Stimulated activated naive B cell treated with anti-CD40 and anti-IgM and Interleukin-4, amounts not matched to agents 10 μg/mL and 1 μg/mL and 100 μg/mL, for 72 hours (primary cell): ENCODE results near the gene ABHD12.
A peak's percentile ranks its signal among the peaks of the same experiment; 100 is the strongest.

Experiments used
- ATAC-seq, 2 donors: fragments of 150-1000 bp; cut with Tn5 transposase; replicated peaks; 2 replicates each; pipeline ENCODE4 v1.10.0; 2021; ENCODE audit warnings: moderate library complexity in 1 of 2
- DNase-seq: peaks from one replicate; pipeline ENCODE4 v3.0.0; 2021
- H3K27ac Mint-ChIP-seq: one replicate; pipeline ENCODE4 v1.8.0; 2022; ENCODE audit warnings: mild to moderate bottlenecking, mixed read lengths
- H3K27me3 Mint-ChIP-seq, 2 donors: one replicate each; pipeline ENCODE4 v1.8.0; 2022; ENCODE audit warnings: mixed read lengths in 2 of 2
- H3K36me3 Mint-ChIP-seq, 2 donors: one replicate each; pipeline ENCODE4 v1.8.0; 2022; ENCODE audit warnings: mixed read lengths in 2 of 2, mild to moderate bottlenecking in 1 of 2
- H3K4me1 Mint-ChIP-seq, 2 donors: one replicate each; pipeline ENCODE4 v1.8.0; 2022; ENCODE audit warnings: mixed read lengths in 2 of 2, mild to moderate bottlenecking in 1 of 2
- H3K4me3 Mint-ChIP-seq, 2 donors: one replicate each; pipeline ENCODE4 v1.8.0; 2022; ENCODE audit warnings: mild to moderate bottlenecking in 2 of 2, mixed read lengths in 2 of 2, moderate library complexity in 1 of 2
- H3K9me3 Mint-ChIP-seq, 2 donors: one replicate each; pipeline ENCODE4 v1.8.0; 2022; ENCODE audit warnings: mixed read lengths in 2 of 2, mild to moderate bottlenecking in 1 of 2

The ABHD12 gene

DNA sequence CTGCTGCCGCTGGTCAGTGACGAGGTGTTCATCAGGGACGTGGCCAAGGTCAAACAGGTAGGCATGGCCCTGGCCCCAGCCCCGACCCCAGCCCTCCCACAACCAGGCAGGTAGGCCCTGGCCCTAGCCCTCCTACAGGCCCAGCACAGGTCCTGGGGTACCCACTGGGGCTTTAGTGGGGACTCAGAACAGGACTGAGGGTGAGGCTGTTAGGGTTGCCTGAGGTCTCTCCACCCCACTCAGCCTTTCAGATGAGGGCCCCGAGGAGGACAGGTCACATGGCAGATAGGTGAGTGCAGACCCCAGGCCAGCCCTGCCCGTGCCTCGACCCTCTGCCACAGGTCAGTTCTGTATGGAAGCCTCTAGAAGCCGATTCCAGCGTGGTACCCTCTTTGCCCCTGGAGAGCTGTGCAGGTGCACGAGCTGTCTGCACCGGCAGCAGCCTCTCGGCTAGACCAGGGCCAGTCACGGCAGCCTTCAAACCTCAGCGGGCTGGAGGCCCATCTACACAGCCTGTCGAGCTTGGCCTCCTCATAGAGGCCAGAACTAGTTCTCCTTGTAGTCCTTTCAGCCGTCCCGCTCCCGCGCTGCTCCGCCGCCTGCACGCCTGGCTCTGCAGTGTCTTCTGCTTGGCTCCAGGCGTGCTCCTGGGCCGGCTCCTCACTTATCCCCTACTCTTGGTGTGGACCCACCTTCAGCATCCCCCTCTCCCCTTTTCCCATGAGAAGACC, 107.2 kb downstream of the ABHD12 start:
- H3K9me3 Mint-ChIP-seq = no peaks in the 10 kb centered on the region
- no peaks in the 10 kb centered on the region for H3K27me3 Mint-ChIP-seq
- ATAC-seq (no peak), DNase-seq (no peak)
- peaks cover 55 to 68% of the 10 kb centered on the region in 2 donors for H3K36me3 Mint-ChIP-seq
- peaks cover 28 to 37% of the 10 kb centered on the region in 2 donors for H3K4me1 Mint-ChIP-seq
- H3K27ac Mint-ChIP-seq = no peak overlapping the region
- H3K4me3 Mint-ChIP-seq = no peak overlapping the region

DNA sequence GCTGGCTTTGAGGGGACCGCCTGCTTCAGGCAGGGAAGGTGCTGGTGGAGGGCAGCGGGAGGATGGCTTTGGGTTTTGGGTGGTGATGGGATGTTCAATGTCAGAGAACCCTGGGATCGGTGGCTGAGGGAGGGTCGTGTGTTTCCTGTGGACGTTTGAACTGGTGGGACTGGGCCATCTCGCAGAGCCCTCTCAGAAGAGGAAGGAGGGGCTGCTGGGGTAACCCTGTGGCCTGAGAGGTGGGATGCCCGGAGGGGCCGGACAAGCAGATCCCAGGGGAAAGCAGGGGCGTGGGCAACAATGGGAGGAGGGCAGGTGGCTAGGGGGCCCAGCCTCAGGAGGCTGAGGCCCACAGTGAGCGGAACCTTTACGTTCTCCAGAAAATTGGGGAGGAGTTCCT, 107.8 kb downstream of the ABHD12 start:
- Mint-ChIP-seq H3K4me1 (peaks cover 27 to 35% of the 10 kb centered on the region in 2 donors), H3K27ac (peak overlapping the region; percentile 77), H3K4me3 (peak overlapping the region in 1 of 2 donors; percentile 31), H3K9me3 (no peaks in the 10 kb centered on the region), H3K36me3 (peaks cover 52 to 65% of the 10 kb centered on the region in 2 donors), H3K27me3 (no peaks in the 10 kb centered on the region)
- ATAC-seq (no peak), DNase-seq (no peak)

DNA sequence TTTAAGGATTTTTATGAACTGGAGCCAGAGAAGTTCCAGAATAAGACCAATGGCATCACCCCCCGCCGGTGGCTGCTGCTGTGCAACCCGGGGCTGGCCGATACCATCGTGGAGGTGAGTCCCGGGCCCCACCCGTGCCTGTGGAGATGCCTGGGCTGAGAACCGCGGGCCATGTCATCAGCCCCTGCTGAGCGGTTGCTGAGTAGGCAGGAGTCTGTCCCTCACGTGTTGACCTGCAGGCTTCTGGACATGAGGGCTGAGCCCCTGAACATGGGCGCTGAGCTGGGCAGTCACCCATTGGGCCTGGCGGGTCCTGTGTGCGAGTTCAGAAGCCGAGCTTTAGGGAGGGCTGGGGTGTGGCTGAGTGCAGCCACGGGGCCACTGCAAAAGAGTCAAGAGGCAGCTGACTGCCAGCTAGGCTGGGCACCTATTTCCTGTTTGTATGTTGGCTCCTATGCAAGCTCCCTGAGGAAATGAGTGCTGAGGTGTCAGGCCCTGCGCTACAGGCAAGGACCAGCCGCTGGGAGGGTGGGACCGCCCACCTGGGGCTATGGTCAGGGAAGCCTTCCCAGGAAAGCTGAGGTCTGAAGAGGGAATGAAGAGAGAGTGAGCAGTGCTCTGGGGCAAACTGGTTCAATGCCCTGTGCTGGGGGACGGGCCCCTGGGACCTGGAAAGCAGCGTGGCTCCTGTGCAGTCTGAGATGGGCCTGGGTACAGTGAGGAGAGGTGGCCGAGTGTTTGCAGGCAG, 108.4 kb downstream of the ABHD12 start:
- Mint-ChIP-seq H3K27me3 (no peaks in the 10 kb centered on the region), H3K4me1 (peaks cover 27 to 35% of the 10 kb centered on the region in 2 donors), H3K9me3 (no peaks in the 10 kb centered on the region), H3K36me3 (peaks cover 52 to 65% of the 10 kb centered on the region in 2 donors), H3K4me3 (peak overlapping the region; percentile 30 to 31), H3K27ac (peak overlapping the region; percentile 77)
- DNase-seq = no peak
- peak; percentile 2 to 5 for ATAC-seq

DNA sequence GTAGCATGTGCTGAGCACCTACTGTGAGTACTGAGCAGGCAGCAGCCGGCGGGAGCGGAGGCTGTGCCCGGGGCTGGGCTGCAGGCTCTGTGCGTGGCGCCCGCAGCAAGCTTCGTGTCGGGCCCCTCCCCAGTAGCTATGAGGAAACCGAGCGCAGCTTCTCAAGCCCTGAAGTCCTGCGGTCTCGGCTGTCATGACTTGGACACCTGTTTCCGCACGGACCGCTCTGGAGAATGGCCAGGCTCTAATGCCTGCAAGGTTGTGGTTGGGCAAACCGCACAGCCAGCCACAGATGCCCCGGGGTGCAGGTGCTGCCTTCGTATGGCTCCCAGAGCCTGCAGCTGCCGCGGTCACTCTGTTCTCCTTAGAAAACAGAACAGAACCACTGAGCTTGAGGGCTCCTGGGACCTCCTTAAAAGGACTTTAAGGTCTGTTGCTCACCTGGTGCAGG, 109.1 kb downstream of the ABHD12 start:
- H3K27ac Mint-ChIP-seq = peak overlapping the region; percentile 84
- DNase-seq (peak; percentile 73), ATAC-seq (peak; percentile 82 to 83)
- peaks cover 27 to 35% of the 10 kb centered on the region in 2 donors for H3K4me1 Mint-ChIP-seq
- no peaks in the 10 kb centered on the region for H3K27me3 Mint-ChIP-seq
- H3K4me3 Mint-ChIP-seq = peak overlapping the region in 1 of 2 donors; percentile 30
- peaks cover 53 to 64% of the 10 kb centered on the region in 2 donors for H3K36me3 Mint-ChIP-seq
- H3K9me3 Mint-ChIP-seq = no peaks in the 10 kb centered on the region

DNA sequence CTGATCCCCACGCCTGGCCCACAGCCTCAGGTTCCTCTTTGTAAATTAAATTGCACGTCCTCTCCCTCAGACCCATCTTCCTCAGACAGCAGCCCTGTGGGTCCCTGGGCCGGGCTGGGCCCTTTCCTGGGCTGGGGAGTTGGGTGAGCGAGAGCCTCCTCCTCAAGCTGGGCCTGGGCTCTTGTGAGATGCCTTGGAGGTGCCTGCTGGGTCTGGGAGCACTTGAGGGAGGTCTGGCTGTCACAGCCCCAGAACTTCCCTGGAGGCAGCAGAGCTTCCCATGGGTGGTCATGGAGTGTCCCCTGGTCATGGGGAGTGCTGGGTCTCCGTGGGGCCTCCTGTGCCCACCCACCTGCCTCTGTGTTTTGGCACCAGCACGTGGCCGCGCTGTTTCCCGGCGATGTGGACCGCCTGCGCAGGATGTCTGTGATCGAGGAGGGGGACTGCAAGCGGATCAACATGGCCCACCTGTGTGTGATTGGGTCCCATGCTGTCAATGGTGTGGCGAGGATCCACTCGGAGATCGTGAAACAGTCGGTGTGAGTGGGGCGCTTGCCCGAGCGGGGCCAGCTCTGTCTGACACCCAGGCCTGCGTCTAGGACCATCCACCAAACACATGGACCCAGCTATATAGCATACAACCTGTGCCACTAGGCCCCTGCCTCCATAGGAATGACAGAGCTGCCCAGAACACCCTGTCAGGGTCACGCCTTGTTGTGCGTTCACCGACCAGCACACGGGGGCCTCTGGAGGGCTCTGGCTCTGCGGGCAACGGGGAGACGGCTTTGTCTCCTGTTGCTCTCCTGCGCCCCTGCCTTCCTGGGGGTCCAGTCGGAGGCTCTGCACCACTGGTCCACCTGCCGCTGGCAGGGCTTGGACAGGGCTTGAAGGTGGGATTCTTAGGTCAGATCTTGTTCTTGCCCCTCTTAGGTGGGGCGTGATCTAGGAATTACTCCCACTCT, 109.8 kb downstream of the ABHD12 start:
- Mint-ChIP-seq H3K4me3 (no peak overlapping the region), H3K9me3 (no peaks in the 10 kb centered on the region), H3K27ac (no peak overlapping the region), H3K4me1 (peaks cover 27 to 35% of the 10 kb centered on the region in 2 donors), H3K27me3 (no peaks in the 10 kb centered on the region), H3K36me3 (peaks cover 53 to 62% of the 10 kb centered on the region in 2 donors)
- DNase-seq = no peak
- no peak for ATAC-seq

DNA sequence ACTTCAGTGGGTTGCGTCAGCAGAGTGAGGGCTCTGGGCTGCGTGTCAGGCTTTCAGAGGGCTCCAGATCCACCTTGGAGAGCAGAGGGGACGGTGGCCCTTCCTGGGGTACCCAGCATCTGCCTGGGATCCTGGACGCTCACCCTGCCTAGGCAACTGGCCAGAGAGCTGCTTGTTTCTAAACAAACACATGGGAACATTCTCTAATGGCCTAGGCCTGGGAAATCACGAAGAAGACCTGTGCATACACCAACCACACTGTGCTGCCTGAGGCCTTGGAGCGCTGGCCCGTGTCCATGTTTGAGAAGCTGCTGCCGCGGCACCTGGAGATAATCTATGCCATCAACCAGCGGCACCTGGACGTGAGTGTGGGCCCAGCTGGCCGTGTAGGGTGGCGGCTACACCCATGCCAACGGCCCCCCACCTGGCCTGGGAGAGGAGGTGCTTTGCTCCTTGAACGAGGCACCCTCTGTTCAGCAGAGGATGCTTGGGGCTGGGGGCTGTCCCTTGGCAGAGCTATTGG, 110.5 kb downstream of the ABHD12 start:
- Mint-ChIP-seq H3K9me3 (no peaks in the 10 kb centered on the region), H3K4me3 (no peak overlapping the region), H3K36me3 (peaks cover 53 to 62% of the 10 kb centered on the region in 2 donors), H3K27ac (peak overlapping the region; percentile 14), H3K27me3 (no peaks in the 10 kb centered on the region), H3K4me1 (peaks cover 27 to 35% of the 10 kb centered on the region in 2 donors)
- ATAC-seq = peak; percentile 51 to 53
- DNase-seq = peak; percentile 35

DNA sequence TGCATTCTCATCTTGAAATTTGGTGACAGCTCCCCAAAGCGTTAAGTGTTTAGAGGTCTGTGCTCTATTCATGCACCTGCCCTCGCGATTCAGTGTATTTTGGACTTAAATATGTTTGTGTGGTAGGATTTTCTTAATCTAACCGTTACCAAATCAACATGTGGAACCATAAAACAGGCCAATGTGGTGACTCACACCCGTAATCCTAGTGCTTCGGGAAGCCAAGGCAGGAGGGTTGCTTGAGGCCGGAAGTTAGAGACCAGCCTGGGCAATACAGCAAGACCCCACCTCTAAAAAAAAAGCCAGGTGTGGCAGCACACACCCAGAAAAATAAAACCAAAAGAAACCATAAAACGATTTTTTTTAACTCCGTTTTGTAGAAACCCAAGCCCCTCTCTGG, 111.2 kb downstream of the ABHD12 start:
- Mint-ChIP-seq H3K36me3 (peaks cover 58 to 64% of the 10 kb centered on the region in 2 donors), H3K9me3 (no peaks in the 10 kb centered on the region), H3K27ac (no peak overlapping the region), H3K4me3 (no peak overlapping the region), H3K27me3 (no peaks in the 10 kb centered on the region), H3K4me1 (peaks cover 27 to 35% of the 10 kb centered on the region in 2 donors)
- DNase-seq = no peak
- no peak for ATAC-seq

DNA sequence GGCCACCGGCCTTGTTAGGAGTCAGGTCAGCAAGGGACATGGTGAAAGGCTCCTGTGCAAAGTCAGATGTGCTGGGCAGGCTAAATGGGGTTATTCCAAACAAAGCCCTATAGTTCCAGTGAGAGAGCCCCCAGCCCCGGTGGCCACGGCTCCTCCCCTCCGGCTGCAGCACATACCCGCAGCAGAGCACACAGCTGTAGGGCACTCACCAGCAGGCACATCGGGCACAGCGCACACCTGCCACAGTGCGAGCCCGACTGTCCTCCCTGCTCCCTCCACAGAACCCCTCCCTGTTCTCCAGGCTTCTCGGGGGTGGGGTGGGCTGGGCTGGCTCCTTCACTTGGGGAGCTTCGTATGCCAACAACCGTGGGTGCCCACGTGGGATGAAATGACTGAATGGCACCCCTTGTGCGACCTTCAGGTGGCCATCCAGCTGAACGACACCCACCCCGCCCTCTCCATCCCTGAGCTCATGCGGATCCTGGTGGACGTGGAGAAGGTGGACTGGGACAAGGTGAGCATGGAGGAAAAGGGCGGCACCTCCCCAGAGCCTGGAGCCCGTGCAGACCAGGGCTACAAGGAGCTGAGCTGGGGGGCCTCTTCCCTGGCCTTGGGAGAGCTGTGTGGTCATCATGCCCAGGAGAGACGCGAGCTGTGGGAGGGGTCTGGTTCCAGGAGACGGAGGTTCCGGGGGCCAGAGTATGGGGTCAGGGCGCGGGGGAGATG, 111.8 kb downstream of the ABHD12 start:
- no peak for ATAC-seq
- DNase-seq = no peak
- no peak overlapping the region for H3K4me3 Mint-ChIP-seq
- peaks cover 58 to 64% of the 10 kb centered on the region in 2 donors for H3K36me3 Mint-ChIP-seq
- H3K27ac Mint-ChIP-seq = peak overlapping the region; percentile 3
- no peaks in the 10 kb centered on the region for H3K27me3 Mint-ChIP-seq
- no peaks in the 10 kb centered on the region for H3K9me3 Mint-ChIP-seq
- peaks cover 27 to 35% of the 10 kb centered on the region in 2 donors for H3K4me1 Mint-ChIP-seq

DNA sequence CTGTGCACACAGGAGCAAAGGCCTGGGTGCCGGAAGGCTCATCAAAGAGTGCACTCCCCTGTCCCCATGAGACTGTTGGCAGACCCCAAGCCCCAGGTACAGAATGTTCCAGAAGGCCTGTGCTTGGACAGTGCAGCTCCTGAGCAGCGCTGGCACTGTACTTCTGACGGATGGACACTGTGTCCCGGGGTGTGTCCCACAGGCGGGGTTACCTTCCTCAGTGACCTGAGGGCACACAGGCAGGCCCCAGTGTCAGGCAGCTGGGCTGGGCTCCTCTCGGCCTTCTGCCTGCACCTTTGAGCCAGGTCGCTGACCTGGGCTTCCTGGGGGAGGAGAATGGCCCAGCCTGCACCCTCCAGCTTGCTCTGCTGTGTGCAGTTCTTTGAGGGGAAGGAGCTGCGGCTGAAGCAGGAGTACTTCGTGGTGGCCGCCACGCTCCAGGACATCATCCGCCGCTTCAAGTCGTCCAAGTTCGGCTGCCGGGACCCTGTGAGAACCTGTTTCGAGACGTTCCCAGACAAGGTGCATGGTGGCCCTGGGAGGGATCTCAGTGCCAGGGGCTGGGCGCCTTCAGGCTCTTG, 112.6 kb downstream of the ABHD12 start:
- Mint-ChIP-seq H3K4me1 (peaks cover 27 to 35% of the 10 kb centered on the region in 2 donors), H3K27ac (peak overlapping the region; percentile 3), H3K9me3 (no peaks in the 10 kb centered on the region), H3K27me3 (no peaks in the 10 kb centered on the region), H3K4me3 (no peak overlapping the region), H3K36me3 (peaks cover 58 to 63% of the 10 kb centered on the region in 2 donors)
- ATAC-seq (no peak), DNase-seq (no peak)

DNA sequence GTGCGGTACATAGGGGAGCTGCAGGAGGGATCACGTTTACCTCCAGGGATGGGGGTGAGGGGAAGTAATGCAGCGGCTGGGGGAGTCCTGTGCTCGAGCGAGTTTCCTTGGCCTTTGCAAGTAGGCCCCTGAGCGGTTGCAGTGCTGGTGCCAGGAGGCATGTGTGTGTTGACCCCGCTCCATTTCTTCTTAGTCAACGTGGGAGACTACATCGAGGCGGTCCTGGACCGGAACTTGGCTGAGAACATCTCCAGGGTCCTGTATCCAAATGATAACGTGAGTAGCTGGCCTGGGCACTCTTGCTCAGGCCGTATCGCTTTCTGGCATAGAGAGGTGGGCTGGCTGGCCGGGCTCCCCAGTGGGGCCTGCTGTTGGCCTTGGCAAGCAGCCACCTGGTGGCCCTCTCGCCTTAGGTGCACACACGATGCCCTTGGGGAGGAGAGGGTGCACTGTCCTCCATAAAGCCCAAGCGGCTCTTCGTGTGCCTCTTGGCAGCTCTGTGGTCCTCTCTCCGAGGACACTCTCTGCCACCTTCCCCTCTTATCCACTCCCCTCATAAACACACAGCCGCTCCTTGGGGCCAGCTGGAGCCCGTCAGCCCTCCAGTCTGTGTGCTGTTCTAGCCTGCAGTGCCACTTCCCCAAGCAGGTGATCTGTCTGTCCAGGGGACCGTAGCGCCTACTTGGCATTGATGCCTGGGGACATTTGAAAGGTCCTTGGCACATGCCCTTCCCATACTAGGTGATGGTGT, 113.4 kb downstream of the ABHD12 start:
- Mint-ChIP-seq H3K27ac (no peak overlapping the region), H3K27me3 (no peaks in the 10 kb centered on the region), H3K36me3 (peaks cover 60 to 63% of the 10 kb centered on the region in 2 donors), H3K9me3 (no peaks in the 10 kb centered on the region), H3K4me3 (no peak overlapping the region), H3K4me1 (peaks cover 21 to 28% of the 10 kb centered on the region in 2 donors)
- DNase-seq = no peak
- no peak for ATAC-seq

DNA sequence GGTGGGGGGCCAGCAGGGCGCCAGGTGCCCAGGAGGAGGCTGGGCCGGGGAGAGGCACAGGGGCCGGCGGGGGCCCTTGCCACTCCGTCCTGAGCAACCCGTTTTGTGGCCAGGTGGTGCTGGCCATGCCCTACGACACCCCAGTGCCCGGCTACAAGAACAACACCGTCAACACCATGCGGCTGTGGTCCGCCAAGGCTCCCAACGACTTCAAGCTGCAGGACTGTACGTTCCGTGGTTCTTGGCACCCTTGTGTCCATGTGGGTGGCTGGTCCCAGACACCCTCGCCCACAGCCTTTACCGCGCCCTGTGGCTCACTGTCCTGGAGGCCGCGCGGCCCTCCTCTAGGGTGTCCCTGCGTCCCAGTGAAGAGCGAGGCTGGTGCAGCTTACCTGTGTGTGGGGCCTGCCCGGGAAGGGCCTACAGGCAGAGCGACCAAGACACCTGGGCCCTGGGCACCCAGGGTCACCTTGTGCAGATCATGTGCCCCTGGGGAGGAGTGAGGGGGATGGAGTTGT, 114.0 kb downstream of the ABHD12 start:
- DNase-seq (no peak), ATAC-seq (no peak)
- H3K4me3 Mint-ChIP-seq = no peak overlapping the region
- H3K27ac Mint-ChIP-seq = no peak overlapping the region
- H3K27me3 Mint-ChIP-seq = no peaks in the 10 kb centered on the region
- H3K36me3 Mint-ChIP-seq = peaks cover 60 to 67% of the 10 kb centered on the region in 2 donors
- H3K9me3 Mint-ChIP-seq = no peaks in the 10 kb centered on the region
- peaks cover 16 to 21% of the 10 kb centered on the region in 2 donors for H3K4me1 Mint-ChIP-seq

DNA sequence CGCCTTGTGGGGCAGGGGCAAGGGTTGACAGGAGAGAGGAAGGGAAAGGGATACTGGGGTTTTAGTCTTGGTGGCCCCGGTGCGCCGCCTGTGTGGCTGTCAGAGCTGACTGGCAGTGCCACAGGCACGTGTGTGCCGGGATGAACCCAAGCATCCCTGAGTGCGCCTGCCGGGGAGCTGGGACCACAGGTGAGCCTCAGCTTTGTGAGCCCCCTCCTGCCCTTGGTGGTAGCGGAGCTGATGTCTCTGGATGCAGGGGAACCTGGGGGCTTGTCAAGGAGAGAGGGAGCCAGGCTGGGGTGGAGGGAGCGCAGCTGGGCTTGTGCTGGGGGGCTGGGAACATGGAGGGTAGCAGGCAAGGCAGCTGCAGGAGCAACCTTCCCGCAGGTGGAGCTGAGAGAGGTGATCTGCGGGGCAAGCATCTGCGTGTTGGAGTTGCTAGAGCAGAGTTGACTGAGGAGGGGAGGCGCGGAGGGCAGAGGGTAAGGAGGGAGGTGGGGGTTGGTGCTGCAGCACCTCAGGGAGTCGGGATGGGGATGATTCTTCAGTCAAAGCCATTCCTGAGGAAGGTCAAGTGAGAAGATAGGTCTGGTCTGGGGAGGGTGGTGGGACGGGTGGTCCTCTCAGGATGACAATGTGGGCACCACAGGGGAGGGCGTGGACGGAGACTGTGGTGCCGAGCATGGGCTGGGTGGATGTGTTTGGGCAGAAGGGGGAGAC, 114.7 kb downstream of the ABHD12 start:
- peaks cover 15% of the 10 kb centered on the region in 2 donors for H3K4me1 Mint-ChIP-seq
- H3K9me3 Mint-ChIP-seq = no peaks in the 10 kb centered on the region
- DNase-seq (no peak), ATAC-seq (no peak)
- H3K36me3 Mint-ChIP-seq = peaks cover 65 to 72% of the 10 kb centered on the region in 2 donors
- H3K27me3 Mint-ChIP-seq = no peaks in the 10 kb centered on the region
- H3K4me3 Mint-ChIP-seq = no peak overlapping the region
- no peak overlapping the region for H3K27ac Mint-ChIP-seq
